HG02571 (cell line): ENCODE measurements around the gene CD2.

ENCODE experiments used
- ATAC-seq: cut with Tn5 transposase; IDR thresholded peaks from one replicate; pipeline ENCODE4 v1.9.1; 2021; ENCODE audit warnings: mild to moderate bottlenecking, moderate library complexity; ENCODE audit not compliant: unreplicated experiment

CD2 gene

GRCh38 chr1:116754198-116754977, at the start of gene CD2:
CD2 (plus strand) TSS chr1:116754430; CDS start chr1:116754493, 63 bp downstream.
- no peak for ATAC-seq

GRCh38 chr1:116706123-116706522, 48.1 kb upstream of the CD2 start:
- no peak for ATAC-seq

GRCh38 chr1:116706841-116707240, 47.4 kb upstream of the CD2 start:
- no peak for ATAC-seq

- no peak for ATAC-seq
Observed at GRCh38 chr1:116708255-116708900, 45.9 kb upstream of the CD2 start.

GRCh38 chr1:116709666-116710167, 44.5 kb upstream of the CD2 start:
- no peak for ATAC-seq

- ATAC-seq: no peak
Observed at GRCh38 chr1:116710420-116711262, 43.6 kb upstream of the CD2 start.

- no peak for ATAC-seq
Observed at GRCh38 chr1:116711263-116711840, 42.9 kb upstream of the CD2 start.

GRCh38 chr1:116712510-116712909, 41.7 kb upstream of the CD2 start:
- ATAC-seq: no peak

GRCh38 chr1:116713474-116713873, 40.8 kb upstream of the CD2 start:
- ATAC-seq: no peak

GRCh38 chr1:116716391-116716790, 37.8 kb upstream of the CD2 start:
- ATAC-seq: no peak

- no peak for ATAC-seq
Observed at GRCh38 chr1:116717318-116717717, 36.9 kb upstream of the CD2 start.

- no peak for ATAC-seq
Observed at GRCh38 chr1:116720364-116721038, 33.7 kb upstream of the CD2 start.

- ATAC-seq: no peak
Observed at GRCh38 chr1:116721039-116721405, 33.2 kb upstream of the CD2 start.

- ATAC-seq: no peak
Observed at GRCh38 chr1:116721451-116722007, 32.7 kb upstream of the CD2 start.

GRCh38 chr1:116722016-116722838, 32.0 kb upstream of the CD2 start:
- no peak for ATAC-seq

- no peak for ATAC-seq
Observed at GRCh38 chr1:116724765-116725375, 29.4 kb upstream of the CD2 start.

- ATAC-seq: no peak
Observed at GRCh38 chr1:116725798-116726197, 28.4 kb upstream of the CD2 start.

- no peak for ATAC-seq
Observed at GRCh38 chr1:116726872-116727820, 27.1 kb upstream of the CD2 start.
